Tibial nerve (tissue), 4 donors: Measurements from ENCODE around the gene CST4.

ENCODE experiments used
- CTCF ChIP-seq, 5 experiments: fragments of 200-600 bp in 3 of 5; fragments of 450-650 bp in 2 of 5; sonication (generic) in 3 of 5; IDR thresholded peaks; one replicate each; pipeline ENCODE4 v1.5.1; 2016 to 2019; ENCODE audit warnings: antibody characterized with exemption in 5 of 5, mild to moderate bottlenecking in 3 of 5, moderate library complexity in 2 of 5
- EP300 ChIP-seq, 2 donors: sonication (generic); formaldehyde crosslinking; IDR thresholded peaks; one replicate each; pipeline ENCODE4 v1.6.1; 2017; ENCODE audit warnings: antibody characterized with exemption in 2 of 2, mild to moderate bottlenecking in 1 of 2
- POLR2A ChIP-seq, 2 donors: fragments of 450-650 bp; IDR thresholded peaks; one replicate each; pipeline ENCODE4 v1.6.1; 2017; ENCODE audit warnings: antibody characterized with exemption in 2 of 2, mild to moderate bottlenecking in 2 of 2, moderate library complexity in 2 of 2

GRCh38 chr20:23727016-23727415, 38.2 kb upstream of the CST4 start:
- TF ChIP-seq CTCF (IDR thresholded peaks at IDR 0.05) (no peak), EP300 (IDR thresholded peaks at IDR 0.05) (no peak), POLR2A (IDR thresholded peaks at IDR 0.05) (no peak)
